Occipital lobe (tissue), 3 donors: ENCODE data around the gene ELAPOR1. TPM values are rescaled to one million over a fixed set of nuclear protein-coding genes. Genes with fewer than 3 reads are reported as not detected.
"Not testable (repeated sequence)": the region's sequence is repeated elsewhere in the genome, so short reads cannot be mapped to it uniquely, and the experiment has no call there.

ENCODE experiments used
- DNase-seq: peaks from one replicate; lab custom pipeline; 2025; lab: John Stamatoyannopoulos, UW
- small RNA-seq: library from RNA; depleted of rRNA; stranded (forward); fragments of <200 nt; gene quantifications from one replicate; pipeline ENCODE3, GENCODE V24; 2014
- total RNA-seq: library from RNA; depleted of rRNA; stranded (reverse); fragments of >200 nt; gene quantifications from one replicate; pipeline ENCODE4 v1.2.3, GENCODE V29; 2014

ELAPOR1 gene
- total RNA-seq, 1 donor from 2014 or later, result 19.5 TPM

DNA sequence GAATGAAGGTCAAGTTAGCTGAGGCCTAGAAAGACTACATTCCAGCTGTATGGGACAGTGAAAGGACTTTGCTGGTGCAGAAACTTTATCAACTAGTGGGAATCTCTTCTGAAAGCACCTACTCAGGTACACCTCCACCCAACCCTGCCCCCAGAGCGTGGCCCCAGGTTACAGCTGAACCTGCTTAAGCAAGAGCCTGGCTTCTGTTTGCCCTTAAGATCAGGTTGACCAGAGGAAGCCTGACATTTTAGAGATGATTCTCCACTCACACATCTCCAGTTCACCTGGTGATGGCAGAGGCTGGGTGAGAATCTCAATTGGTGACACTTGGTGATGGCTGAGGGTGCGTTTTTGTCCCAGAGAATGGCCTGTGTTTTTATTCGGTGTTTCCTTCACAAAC lies 24.0 kb downstream of the ELAPOR1 start:
- DNase-seq, result no peak

DNA sequence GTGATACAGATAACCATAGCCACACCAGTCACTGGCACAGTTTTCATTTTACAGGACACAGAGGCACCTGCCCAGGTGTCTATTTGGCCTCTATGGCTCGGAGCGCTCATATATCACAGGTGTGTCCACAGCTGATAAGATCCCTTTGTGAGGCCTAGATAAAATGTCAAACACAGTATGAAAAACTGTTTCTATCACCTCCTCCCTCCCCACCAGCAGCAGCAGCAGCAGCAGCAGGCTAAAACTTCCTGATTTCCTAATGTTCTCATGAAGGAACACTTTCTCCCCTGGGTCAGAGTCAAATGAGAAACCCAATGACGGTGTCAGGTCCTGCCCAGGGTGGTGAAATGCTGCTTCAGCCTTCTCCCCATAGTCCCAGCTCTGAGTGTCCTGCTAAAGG lies 24.4 kb downstream of the ELAPOR1 start:
- DNase-seq, result no peak

DNA sequence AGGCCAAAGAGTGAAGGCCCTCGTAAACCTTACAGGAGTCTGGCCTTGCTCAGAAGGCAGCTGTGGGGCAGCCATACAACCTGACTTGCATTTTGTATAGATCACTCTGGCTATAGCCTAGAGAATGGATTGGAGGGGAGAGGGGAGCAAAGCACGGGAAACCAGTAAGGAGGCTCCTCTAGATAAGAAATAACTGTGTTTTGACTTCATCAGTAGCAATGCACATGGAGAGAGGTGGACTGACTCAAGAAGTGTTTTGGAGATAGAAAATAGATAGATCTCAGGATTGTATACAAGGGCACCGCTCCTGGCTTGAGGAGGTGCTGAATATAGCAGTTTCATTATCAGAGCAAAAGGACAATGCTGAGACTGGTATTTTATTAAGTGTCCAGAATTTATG lies 26.5 kb downstream of the ELAPOR1 start:
- no peak for DNase-seq

DNA sequence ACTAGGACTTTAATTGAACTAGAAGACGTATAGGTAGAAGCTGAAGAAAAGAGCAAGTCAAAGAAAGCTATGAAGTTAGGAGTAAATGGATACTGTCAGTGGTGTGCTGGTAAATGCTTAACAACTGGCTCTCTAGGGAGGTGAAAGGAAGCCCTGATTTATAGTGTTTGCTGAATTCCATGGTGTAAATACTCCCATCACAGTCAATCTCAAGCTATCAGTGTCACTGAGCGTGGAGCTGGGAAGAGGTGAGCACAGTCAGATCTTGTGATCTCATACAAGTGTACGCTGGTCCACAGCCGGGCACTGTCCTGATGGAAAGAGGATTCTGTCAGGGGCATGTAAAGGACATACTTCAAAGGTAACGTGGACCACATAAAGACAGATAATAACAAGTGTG lies 28.3 kb downstream of the ELAPOR1 start:
- no peak for DNase-seq

DNA sequence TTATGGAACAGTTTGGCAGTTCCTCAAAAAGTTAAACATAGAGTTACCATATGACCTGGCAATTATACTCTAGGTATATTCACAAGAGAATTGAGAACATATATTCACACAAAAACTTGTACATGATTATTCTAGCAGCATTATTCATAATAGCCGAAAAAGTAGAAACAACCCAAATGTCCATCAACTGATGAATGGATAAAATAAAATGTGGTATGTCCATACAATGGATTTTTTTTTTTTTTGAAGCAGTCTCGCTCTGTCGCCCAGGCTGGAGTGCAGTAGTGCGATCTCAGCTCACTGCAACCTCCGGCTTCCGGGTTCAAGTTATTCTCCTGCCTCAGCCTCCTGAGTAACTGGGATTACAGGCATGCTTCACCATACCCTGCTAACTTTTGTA lies 28.8 kb downstream of the ELAPOR1 start:
- not testable (repeated sequence) for DNase-seq

DNA sequence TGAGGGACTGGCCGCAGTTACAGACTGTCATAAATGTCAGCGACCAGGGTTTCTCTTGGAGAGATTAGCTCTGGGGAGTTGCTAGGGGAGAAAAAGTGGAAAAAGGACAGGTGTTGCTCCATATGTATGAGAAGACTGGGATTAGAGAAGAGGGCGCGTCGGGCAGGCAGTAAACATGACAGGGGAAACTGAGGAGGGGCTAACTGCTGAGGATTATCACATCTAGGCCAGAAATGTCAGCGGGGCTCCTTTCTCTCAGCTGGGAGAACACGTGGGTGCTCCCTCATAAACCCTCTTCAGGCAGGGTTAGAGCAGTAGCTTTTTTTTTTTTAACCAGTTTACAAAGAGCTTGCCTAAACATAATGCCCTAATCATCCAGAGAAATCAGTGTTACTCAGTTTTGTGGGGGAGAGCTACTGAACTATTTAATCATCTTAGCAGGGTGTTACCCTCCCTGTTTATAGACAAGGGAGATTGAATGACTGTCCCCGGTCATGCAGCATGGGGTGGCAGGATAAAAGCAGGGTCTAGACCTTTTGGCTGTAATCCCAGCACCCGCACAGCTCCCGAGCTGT lies 35.2 kb downstream of the ELAPOR1 start:
- no peak for DNase-seq

DNA sequence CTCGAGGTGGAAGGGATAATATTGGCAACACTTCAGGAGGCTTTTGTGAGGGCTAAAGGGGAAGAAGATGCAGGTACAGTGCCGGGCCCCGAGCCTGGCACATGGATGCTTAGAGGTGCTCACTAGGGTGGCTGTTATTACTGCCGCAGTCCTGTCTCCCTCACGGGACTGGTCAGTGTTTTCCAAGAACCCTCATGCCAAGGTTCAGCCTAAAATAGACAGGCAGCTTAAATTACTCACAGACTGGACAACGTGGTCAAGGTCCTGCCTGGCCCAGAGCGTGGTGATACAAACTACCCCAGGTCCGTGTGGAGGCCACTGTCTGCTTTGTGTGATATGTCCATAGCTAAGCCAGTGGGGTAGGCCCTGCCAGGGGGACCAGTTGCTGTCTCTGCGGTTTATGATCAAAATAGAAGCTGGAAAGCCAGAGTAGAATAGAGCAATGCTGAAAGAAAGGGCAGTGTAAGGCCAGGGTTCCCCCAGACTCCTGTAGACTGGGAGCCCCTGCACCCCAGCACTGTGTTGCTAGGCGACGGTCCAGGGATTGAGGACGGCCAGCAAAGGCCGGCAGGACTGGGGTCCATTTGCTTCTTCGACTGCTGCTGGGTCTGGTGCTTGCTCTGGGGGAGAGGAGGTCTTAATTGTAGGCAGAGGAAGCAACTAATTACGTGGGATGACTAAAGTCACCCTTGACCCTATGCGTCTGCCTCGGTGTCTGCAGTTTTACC lies 36.1 kb downstream of the ELAPOR1 start:
- DNase-seq, result no peak

DNA sequence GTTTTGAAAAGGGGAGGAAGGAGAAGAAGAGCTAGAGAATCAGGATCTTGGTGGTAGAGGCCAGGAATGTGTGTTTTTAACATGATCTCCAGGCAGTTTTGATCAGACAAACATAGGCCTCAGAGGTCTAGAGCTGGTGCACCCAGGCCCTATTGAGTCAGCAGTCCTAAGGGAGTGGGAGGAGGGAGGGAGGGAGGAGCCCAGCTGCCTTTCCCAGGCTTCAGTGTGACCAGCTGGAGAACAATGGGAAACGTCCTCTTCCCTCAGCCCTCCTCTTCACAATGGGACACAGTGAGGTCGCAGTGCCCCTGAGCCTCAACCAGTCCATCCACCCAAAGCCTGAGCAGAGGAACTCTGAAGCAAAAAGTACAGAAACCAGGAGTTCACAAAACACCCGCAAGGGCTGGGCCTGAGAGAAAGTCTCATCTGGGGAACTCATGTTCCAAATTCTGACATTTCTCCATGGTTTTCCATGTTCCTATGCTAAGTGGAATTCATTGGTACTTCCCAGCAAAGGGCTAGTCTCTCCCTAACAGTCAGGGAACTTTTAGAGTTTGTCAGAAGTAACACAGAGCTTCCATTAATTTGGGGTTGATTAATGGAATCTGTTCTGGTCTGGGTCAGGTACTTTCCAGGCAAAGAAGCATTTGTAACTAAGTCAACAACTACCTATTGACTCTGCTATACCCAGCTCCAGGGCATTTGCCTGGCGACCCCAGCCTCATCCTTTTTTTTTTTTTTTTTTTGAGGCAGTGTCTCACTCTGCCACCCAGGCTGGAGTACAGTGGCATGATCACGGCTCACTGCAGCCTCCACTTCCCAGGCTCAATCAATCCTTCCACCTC lies 37.5 kb downstream of the ELAPOR1 start:
- peak; percentile 59 for DNase-seq

DNA sequence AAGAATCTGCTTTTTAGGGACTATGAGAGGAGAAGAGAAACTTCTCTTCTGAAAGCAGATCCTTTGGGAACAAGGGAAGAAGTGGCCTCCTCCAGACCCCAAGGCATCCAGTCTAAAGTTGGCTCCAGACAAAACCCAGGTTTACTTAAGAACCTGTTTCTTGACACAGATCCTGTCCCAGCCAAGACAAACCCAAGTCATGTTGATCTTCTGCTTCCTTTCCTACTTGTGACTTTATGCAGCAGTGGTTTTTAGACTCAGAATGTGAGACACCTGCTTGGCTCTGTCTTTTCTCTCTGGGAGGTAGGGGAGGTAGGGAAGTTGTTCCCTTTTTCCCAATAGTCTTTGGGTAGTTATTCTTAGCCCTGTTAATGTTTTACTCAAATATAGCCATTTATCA lies 38.3 kb downstream of the ELAPOR1 start:
- no peak for DNase-seq

DNA sequence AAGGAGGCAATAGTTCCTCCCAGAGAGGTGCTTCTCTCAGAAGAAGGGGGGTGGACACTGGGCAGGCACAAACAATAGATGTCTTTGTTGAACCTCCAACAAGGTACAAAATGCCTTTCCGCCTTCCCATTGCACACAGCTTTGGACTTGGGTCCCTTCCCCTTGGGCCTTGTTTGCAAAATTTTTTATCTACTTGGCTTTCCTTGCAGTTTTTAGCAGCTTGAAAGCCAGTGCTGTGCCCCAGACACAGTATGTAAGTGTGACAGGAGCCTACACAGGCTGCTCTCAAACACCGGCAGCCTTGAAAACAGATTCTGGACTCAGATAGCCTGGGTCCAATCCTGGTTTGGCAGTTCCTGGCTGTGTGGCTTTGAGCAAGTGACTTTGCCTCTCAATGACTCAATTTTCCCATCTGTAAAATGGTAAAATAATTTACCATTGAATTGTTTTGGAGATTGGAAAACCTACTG lies 43.0 kb downstream of the ELAPOR1 start:
- no peak for DNase-seq

DNA sequence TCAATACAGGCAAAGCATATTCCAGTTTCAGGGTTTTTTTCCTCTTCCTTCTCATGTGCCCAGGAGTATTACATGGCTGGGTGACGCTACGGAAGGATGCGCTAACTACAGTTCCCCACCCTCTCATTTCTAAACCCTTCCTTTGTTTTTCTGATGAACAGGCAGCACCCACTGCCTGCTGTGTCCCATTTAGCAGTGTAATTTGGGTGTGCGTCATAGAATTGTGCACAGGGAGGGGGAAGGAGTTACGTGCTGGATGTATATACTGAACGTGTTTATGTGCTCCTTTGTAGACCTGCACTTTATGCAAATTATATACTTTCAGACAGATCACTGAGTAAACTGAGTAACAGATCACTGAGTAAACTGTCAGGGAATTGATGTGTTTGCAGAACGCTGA lies 44.5 kb downstream of the ELAPOR1 start:
- no peak for DNase-seq

DNA sequence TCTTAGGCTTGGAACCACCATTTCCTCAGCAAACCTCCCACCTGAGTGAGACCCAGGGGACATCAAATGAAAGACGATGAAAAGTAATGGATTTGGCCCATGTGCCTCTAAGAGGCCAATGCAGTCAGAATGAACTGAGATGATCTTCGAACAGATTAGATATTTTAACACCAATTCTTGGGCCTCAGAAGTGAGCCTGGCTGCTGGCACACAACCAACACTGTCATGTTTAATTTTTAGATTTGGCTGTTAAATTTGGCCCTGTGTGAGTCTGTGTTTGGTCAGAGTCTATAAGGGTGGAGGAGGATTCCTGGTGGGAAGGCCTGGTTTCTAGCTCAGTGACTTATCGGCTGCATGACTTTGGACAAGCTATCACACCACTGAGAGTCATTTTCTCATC lies 45.4 kb downstream of the ELAPOR1 start:
- no peak for DNase-seq

DNA sequence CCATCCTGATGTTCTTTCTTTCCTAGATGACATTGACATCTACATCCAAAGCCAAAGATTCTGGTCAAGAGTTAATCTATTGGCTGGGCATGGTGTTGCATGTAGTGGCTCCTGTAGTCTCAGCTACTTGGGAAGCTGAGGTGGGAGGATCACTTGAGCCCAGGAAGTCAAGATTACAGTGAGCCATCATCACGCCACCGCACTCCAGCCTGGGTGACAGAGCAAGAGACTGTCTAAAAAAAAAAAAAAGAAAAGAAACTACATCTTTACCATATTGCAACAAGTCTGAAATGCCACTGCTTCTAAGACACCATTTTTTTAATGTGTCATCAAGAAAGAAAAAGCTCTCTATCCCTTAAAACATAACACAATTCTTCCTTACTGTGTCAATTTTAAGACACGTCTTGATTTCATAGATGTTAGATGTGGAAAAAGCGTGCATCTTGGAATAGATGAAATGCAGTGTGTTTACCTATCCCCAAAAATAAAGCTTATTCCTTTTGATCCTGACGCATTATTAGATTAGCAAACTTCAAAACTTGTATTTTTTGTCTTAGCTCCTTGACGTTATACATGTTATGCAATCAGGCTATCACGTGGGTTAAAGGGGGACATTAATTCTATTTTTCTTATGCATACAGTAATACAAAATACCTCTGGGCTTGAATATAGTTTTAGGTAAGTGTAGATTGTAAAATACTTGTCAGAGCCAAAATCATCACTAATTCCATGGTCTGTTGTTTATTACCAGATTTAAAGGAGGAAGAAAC lies 46.3 kb downstream of the ELAPOR1 start:
- DNase-seq, result no peak

DNA sequence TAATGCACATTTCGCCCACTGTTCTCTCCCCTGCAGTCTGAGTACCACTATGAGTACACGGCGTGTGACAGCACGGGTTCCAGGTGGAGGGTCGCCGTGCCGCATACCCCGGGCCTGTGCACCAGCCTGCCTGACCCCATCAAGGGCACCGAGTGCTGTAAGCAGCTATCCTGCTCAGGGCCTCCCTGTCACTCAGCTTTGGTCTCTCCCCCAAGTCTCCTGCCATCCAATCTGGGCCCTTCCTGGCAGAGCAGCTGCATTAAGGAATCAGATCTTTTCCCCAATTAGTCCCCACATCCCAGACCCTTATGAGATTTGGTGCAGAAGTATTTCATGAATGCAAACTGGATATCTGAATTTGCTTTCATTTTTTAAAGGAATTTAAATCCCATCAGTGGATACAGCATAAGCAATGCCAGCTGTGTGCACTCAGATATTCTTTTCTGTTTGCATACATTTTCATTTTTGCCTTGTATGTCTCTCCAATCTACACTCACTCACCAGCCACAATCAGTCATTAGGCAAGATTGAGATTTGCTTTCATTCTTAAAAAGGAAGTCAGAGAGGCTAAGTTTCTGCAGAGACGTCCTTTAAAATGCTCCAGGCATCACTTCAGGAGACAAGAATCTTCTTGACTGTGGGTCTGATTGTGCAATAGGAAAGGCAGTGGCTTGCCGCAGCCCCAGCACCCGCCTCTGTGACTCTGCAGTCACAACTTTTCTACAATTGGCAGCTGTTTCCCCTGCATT lies 48.1 kb downstream of the ELAPOR1 start:
- DNase-seq, result no peak

DNA sequence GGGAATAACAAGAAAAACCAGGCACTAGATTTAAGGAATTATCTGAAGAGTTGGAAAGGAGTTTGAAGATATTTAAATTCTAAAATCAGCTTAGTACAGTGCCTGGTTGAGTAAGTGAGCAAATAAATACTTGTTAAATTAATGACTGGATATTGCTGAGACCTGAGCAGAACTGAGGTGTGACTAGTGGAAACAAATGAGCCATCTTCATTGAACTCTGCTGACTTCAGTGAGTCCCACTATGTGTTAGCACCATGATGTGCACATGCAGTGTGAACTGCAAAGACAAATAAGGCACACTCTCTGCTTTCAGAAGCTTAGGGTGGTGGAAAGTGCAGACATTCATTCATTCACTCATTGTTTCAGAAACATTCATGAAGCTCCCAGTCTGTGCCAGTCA lies 48.7 kb downstream of the ELAPOR1 start:
- no peak for DNase-seq

DNA sequence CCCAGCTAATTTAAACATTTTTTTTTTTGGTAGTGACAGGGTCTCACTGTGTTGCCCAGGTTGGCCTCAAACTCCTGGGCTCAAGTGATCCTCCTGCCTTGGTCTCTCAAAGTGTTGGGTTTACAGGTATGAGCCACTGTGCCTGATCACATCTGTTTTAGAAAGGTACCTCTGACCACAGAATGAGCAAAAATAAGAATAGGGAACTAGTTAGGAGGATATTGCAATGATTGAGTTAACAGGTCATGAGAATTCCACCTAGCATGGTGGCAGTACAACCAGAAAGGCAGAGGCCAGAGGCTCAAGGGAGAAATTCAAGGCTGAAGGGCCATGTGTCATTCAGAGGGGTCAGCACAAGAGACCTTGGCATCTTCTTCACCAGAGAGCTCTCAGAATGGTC lies 49.6 kb downstream of the ELAPOR1 start:
- DNase-seq, result no peak

Small RNAs within 50 kb of the gene (small RNA-seq; reads per million reads assigned to genes)
- not detected for gene AL356488.2

Other genes starting within 250 kb of the ELAPOR1 start
- gene GPSM2, start 237.1 kb upstream of the ELAPOR1 start, total RNA-seq, result 41.0 TPM
- gene CLCC1, start 150.6 kb upstream of the ELAPOR1 start, total RNA-seq, result 33.2 TPM
- gene WDR47, start 72.0 kb upstream of the ELAPOR1 start, total RNA-seq, result 285 TPM
- gene TAF13, start 38.1 kb upstream of the ELAPOR1 start, total RNA-seq, result 53.5 TPM
- 48.2 TPM for gene TMEM167B, start 23.4 kb upstream of the ELAPOR1 start, total RNA-seq
- gene SARS1, start 99.8 kb downstream of the ELAPOR1 start, total RNA-seq, result 153 TPM
- 41.8 TPM for gene CELSR2, start 135.4 kb downstream of the ELAPOR1 start, total RNA-seq
- 11.4 TPM for gene PSRC1, start 169.0 kb downstream of the ELAPOR1 start, total RNA-seq
- gene MYBPHL, start 192.9 kb downstream of the ELAPOR1 start, total RNA-seq, result not detected